HFF-Myc (cell line): ENCODE results near the gene CFAP206.
A peak's percentile ranks its signal among the peaks of the same experiment; 100 is the strongest.

Experiments used
- DNase-seq: peaks from one replicate; pipeline ENCODE4 v3.0.0-alpha.2; 2011; ENCODE audit warnings: low read depth; ENCODE audit errors: extremely low read depth
- H3K4me3 ChIP-seq: replicated peaks from 2 replicates; pipeline ENCODE4 v1.5.1; 2011; ENCODE audit warnings: low read depth, mild to moderate bottlenecking, control low read depth, low read length
- TF ChIP-seq, protein P1 (sequence below): IDR thresholded peaks from 2 replicates; pipeline ENCODE4 v1.5.1; 2012; ENCODE audit warnings: mild to moderate bottlenecking, low read depth, low read length, control low read depth; ENCODE audit errors: missing control alignments

The CFAP206 gene

GRCh38 chr6:87444362-87444761, 36.6 kb downstream of the CFAP206 start:
- no peak for DNase-seq
- no peak overlapping the region for H3K4me3 ChIP-seq
- TF ChIP-seq, protein P1, sequence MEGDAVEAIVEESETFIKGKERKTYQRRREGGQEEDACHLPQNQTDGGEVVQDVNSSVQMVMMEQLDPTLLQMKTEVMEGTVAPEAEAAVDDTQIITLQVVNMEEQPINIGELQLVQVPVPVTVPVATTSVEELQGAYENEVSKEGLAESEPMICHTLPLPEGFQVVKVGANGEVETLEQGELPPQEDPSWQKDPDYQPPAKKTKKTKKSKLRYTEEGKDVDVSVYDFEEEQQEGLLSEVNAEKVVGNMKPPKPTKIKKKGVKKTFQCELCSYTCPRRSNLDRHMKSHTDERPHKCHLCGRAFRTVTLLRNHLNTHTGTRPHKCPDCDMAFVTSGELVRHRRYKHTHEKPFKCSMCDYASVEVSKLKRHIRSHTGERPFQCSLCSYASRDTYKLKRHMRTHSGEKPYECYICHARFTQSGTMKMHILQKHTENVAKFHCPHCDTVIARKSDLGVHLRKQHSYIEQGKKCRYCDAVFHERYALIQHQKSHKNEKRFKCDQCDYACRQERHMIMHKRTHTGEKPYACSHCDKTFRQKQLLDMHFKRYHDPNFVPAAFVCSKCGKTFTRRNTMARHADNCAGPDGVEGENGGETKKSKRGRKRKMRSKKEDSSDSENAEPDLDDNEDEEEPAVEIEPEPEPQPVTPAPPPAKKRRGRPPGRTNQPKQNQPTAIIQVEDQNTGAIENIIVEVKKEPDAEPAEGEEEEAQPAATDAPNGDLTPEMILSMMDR, result no peak

GRCh38 chr6:87465051-87465450, 57.3 kb downstream of the CFAP206 start:
- H3K4me3 ChIP-seq, result no peak overlapping the region
- TF ChIP-seq, protein P1, result no peak
- no peak for DNase-seq

GRCh38 chr6:87472525-87473418, 65.0 kb downstream of the CFAP206 start, which contains the start of gene SLC35A1:
Gene SLC35A1 (plus strand): TSS chr6:87472974. CDS start chr6:87473004, 30 bp downstream.
- TF ChIP-seq, protein P1, result no peak
- H3K4me3 ChIP-seq, result peak within 1 kb of the TSS; percentile 78
- DNase-seq, result peak; percentile 42

DNA sequence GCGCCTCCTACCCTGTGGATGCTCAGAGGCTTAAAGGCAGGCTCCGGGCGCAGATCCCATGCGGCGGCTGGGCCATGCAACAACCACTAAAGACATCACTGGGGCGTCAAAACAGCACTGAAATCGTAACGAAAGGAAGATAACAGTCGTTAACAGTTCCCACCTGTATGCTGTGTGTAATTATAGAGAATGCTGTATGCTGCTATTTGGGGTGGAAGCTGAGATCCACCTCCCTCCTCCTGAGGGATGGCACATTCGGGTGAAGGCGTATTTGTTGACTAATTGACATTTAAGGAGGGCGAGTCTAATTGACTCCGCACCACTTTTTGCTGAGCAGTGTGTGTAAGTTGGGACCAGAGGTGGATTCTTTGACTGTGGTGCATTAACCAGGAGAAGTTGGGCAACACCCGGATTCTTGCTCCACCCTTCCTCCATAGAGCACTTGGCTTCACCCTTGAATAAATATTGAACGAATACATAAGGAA, 65.7 kb downstream of the CFAP206 start:
- peak overlapping the region; percentile 78 for H3K4me3 ChIP-seq
- DNase-seq, result peak; percentile 12

DNA sequence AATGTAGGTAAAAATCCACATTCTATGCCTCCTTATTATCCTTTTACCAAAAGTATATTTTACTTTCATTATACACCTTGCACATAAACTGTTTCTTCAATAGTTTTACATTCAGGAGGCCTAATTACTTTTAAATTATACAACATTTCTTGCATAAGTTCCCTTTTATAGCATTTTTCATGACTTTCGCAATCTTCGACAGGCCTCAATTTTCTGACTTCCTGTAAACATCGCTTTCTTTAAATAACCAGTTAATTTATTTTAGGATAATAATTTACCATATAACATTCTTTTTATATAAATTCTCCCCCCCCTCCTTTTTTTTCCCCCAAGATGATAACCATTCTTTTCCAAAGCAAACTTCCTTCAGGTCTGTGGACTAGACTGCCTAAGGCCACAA, 74.2 kb downstream of the CFAP206 start:
- TF ChIP-seq, protein P1, result no peak
- no peak for DNase-seq
- no peak overlapping the region for H3K4me3 ChIP-seq

More for the DNA sequence above, 65.7 kb downstream of the CFAP206 start:
- TF ChIP-seq, protein P1, result no peak

GRCh38 chr6:87482366-87482765, 74.6 kb downstream of the CFAP206 start:
- no peak for DNase-seq
- TF ChIP-seq, protein P1, result no peak
- H3K4me3 ChIP-seq, result no peak overlapping the region

DNA sequence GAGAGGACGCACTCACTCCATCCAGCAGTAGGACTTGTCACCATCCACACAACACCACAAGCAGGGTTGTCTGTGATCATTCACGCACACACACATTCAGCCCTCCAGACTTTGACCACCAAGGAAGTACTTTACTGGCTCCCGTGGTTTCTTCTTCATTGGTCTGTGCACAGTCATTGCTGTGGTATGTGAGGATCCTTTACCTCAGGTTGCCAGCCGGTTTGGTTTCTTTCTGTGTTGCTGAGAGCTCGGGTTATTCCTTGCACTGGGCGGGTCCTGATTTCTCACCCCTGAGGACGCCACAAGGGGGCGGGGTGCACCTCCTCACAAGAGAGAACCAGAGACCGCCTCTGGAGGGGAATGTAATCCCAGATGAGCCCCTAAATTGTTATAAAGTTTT, 76.2 kb downstream of the CFAP206 start:
- no peak overlapping the region for H3K4me3 ChIP-seq
- TF ChIP-seq, protein P1, result peak; percentile 39
- DNase-seq, result peak; percentile 46
